GM12874 (cell line): Measurements from ENCODE around the gene RFNG.

Experiments
- CTCF ChIP-seq: IDR thresholded peaks from 2 replicates; pipeline ENCODE4 v1.5.1; 2011; ENCODE audit warnings: low read depth, mild to moderate bottlenecking, control low read depth, low read length, moderate library complexity; ENCODE audit not compliant: insufficient read depth

RFNG gene

DNA sequence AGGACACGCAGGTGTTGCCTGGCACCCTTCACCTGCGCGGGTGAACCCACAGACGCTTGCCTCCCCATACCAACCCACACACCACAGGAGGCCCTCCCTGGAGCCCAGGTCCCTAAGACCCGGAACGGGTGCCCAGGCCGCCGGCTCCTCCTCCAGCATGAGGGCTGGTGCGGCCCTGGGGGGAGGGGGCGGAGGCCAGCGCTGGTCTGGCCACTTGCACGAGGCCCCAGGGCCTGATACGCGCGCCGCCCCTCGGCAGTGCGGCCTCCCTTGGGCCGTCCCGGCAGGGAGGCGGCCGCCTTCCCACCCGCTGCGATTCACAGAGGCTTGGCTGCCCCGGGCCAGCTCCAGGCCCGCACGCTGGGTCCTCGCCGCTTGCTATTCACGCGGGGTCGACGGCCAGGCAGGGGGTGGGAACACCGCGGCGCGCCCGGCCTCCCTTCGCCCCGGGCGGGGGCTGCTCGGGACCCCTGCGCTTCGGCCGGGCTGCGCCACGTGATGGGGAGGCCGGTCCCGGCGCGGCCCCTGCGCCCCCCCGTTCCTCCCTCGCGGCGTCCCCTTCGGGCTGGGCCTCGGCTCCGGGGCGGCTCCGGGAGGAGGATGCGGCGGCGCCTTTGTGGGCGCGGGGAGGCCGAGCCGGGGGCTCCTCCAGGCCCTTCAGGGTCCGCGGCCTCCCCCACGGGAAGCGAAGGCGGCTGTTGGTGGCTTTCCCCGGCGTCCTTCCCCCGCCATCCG lies 45.7 kb upstream of the RFNG start:
- TF ChIP-seq CTCF, result no peak

- no peak for TF ChIP-seq CTCF
These were observed 45.1 kb upstream of the RFNG start for GRCh38 chr17:82096709-82097183.

- TF ChIP-seq CTCF, result no peak
These were observed 44.4 kb upstream of the RFNG start for GRCh38 chr17:82095777-82096708.

GRCh38 chr17:82094931-82095776 lies 43.5 kb upstream of the RFNG start:
- no peak for TF ChIP-seq CTCF

DNA sequence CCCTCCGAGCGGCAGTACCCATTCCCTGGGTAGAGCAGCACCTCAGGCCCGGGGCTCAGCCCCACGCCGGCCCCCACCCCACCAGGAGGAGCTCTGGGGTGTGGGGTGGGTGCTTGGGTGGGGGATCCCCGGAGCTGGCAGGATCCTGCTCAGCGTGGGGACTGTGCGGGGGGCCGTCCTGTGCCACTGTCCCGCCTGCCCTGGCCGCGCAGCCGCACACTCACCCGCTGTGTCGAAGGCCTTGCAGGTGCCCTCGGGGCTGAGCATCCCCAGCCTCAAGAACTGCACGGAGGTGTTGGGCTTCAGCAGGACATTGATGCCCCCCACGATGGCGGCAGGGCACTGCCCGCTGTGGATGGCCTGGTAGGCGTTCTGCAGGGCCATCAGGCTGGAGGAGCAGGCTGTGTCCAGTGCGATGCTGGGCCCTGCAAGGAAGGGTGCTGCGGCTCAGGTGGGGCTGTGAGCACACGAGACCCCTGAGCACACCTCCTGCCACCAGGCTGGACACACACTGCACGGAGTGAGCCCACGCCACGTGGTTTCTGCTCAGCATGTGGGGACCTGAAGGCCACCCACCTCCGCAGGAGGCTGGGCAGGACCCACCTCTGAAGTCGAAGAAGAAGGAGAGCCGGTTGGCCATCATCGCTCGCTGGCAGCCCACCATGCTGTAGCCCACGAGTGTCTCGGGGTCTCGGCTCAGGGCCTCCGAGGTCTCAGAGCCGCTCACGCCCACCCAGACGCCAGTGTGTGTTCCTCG lies 41.6 kb upstream of the RFNG start:
- no peak for TF ChIP-seq CTCF

GRCh38 chr17:82092628-82092994 lies 41.0 kb upstream of the RFNG start:
- TF ChIP-seq CTCF, result no peak
